Measurements from ENCODE around the gene ZNF428. TPM values are rescaled to one million over a fixed set of nuclear protein-coding genes. Genes with fewer than 3 reads are reported as not detected.
A peak's percentile ranks its signal among the peaks of the same experiment; 100 is the strongest.

Gene ZNF428
- total and polyA plus RNA-seq, 2 of the 4 experiments (the other 2 are of a cell fraction) = 9.9 to 32.3 TPM

DNA sequence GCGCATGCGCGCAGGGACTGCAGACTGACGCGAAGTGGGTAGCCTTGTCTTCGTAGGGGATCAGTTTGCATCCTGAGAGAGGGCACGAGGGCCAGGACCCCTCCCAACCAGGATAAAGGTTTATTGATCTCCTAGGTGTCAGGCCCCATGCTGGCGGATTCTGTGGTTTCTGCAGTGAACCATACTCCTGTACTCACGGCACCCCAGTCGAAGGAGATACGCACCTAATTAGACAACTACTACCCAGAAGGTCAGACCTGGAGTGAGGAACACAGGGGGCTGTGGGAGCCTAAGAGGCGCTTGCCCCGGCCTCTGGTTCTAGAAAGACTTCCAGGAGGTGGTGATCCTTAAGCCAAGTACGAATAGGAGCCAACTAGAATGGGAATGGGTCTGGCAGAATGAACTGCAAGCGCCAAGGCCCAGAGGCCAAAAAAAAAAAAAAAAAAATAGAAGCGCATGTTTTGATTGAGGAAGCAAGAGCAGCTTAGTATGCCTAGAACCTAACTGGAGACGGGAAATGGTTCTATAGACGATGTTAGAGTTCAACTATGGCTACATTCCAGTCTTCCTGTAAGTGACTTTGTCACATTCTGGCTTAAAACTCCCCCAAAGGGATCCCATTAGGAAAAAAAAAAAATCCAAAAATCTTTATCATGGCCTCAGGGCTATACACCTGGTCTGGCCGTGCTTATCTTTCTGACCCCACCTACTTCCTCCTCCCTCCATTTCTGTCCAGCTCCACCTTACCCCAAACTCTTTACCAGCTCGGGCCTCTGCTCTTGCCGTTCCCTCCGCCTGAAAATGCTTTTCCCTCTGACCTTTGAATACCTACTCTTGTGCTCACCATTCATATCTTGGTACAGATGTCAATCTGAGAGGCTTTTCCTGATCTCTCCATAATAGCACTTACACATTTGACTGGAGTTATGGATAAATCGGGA is 902 bp upstream of the ZNF428 start:
- Histone ChIP-seq H3K56ac (ENCODE audit: extremely low read depth, insufficient read depth, low read length) (peak overlapping the region; percentile 29; the same call in 1 of the 2 replicates), H3K9me3 (ENCODE audit: control insufficient read depth, insufficient read depth, low read length) (no peaks in the 10 kb centered on the region), H4K91ac (ENCODE audit: insufficient read depth, low read depth, low read length) (peak overlapping the region; percentile 49; the same call in 1 of the 2 replicates), H3K4me1 (ENCODE audit: control insufficient read depth, insufficient read depth, low read length) (peaks cover 6% of the 10 kb centered on the region), H3K14ac (replicated peaks; ENCODE audit: low read depth, low read length) (peak overlapping the region; percentile 81), H2BK20ac (ENCODE audit: low read depth, low read length) (no peak overlapping the region), H3K9me1 (ENCODE audit: insufficient read depth, low read length) (peaks cover 7% of the 10 kb centered on the region), H2AK9ac (replicated peaks; ENCODE audit: low read depth, low read length, poor library complexity) (peak overlapping the region; percentile 77), H2BK5ac (ENCODE audit: low read depth, low read length, poor library complexity, severe bottlenecking) (peak overlapping the region; percentile 10), H4K20me1 (ENCODE audit: insufficient read depth, low read length) (no peaks in the 10 kb centered on the region), H3K27me3 (ENCODE audit: control insufficient read depth, insufficient read depth, low read length) (no peaks in the 10 kb centered on the region), H4K8ac (ENCODE audit: low read depth in 2 of 2, low read length in 2 of 2) (peak overlapping the region; percentile 99), H3K27ac (ENCODE audit: insufficient read depth, low read length) (peak overlapping the region; percentile 77), H2AFZ (replicated peaks; ENCODE audit: low read length, poor library complexity) (peak overlapping the region; percentile 99), H3K36me3 (ENCODE audit: control insufficient read depth, insufficient read depth, low read length) (no peaks in the 10 kb centered on the region), H3K4ac (ENCODE audit: low read depth, low read length) (peak overlapping the region; percentile 60), H2AK5ac (ENCODE audit: low read depth, low read length) (peak overlapping the region; percentile 18; the same call in 1 of the 2 replicates), H3K9ac (ENCODE audit: low read depth, low read length) (peak overlapping the region; percentile 61), H3K23ac (ENCODE audit: low read depth, low read length) (no peak overlapping the region; the same call in 1 of the 2 replicates), H3K4me2 (ENCODE audit: low read depth, low read length) (peak overlapping the region; percentile 97), H2BK120ac (ENCODE audit: low read depth, low read length) (no peak overlapping the region), H2BK15ac (ENCODE audit: low read depth, low read length) (no peak overlapping the region), H3K18ac (ENCODE audit: low read depth, low read length) (no peak overlapping the region), H3K4me3 (ENCODE audit: insufficient read depth, low read depth, low read length) (peak overlapping the region; percentile 66), H3K79me1 (ENCODE audit: low read depth in 1 of 2, low read length in 2 of 2) (peaks cover 32 to 48% of the 10 kb centered on the region in 2 experiments), H4K5ac (ENCODE audit: low read depth, low read length) (peak overlapping the region; percentile 81)
- no TSS peak for BruUV-seq (replicated peaks)
- DNase-seq (no peak), ATAC-seq (ENCODE audit: low read depth) (no peak)
- dilution Hi-C loops (cut with HindIII; ENCODE audit: low sequenced_read_pairs, unreplicated experiment) = no loop called here
- CTCF ChIA-PET = no interaction called here
- POLR2A ChIA-PET (ENCODE audit: unreplicated experiment) = no interaction called here
- TF ChIP-seq, protein P1, sequence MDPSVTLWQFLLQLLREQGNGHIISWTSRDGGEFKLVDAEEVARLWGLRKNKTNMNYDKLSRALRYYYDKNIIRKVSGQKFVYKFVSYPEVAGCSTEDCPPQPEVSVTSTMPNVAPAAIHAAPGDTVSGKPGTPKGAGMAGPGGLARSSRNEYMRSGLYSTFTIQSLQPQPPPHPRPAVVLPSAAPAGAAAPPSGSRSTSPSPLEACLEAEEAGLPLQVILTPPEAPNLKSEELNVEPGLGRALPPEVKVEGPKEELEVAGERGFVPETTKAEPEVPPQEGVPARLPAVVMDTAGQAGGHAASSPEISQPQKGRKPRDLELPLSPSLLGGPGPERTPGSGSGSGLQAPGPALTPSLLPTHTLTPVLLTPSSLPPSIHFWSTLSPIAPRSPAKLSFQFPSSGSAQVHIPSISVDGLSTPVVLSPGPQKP (IDR thresholded peaks at IDR 0.05; ENCODE audit: borderline replicate concordance, low read depth, low read length) = no peak
- TF ChIP-seq MXI1 (IDR thresholded peaks at IDR 0.05; ENCODE audit: borderline replicate concordance, low read depth, low read length) = no peak
- no peak for TF ChIP-seq MAZ (IDR thresholded peaks at IDR 0.05; ENCODE audit: borderline replicate concordance, low read depth, low read length)
- TF ChIP-seq RAD21 (IDR thresholded peaks at IDR 0.05; ENCODE audit: low read length) = no peak
- no peak for TF ChIP-seq RFX5 (IDR thresholded peaks at IDR 0.05; ENCODE audit: low read depth, low read length)
- no peak for TF ChIP-seq CEBPB (IDR thresholded peaks at IDR 0.05; ENCODE audit: low read depth, low read length)
- TF ChIP-seq NFE2L2 (IDR thresholded peaks at IDR 0.05; ENCODE audit: low read depth, low read length) = no peak
- TF ChIP-seq, protein P2, sequence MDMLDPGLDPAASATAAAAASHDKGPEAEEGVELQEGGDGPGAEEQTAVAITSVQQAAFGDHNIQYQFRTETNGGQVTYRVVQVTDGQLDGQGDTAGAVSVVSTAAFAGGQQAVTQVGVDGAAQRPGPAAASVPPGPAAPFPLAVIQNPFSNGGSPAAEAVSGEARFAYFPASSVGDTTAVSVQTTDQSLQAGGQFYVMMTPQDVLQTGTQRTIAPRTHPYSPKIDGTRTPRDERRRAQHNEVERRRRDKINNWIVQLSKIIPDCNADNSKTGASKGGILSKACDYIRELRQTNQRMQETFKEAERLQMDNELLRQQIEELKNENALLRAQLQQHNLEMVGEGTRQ (IDR thresholded peaks at IDR 0.05; ENCODE audit: low read depth, low read length) = no peak
- TF ChIP-seq FOS (IDR thresholded peaks at IDR 0.05; ENCODE audit: low read depth, low read length) = no peak
- no peak for TF ChIP-seq BHLHE40 (IDR thresholded peaks at IDR 0.05; ENCODE audit: low read depth, low read length)
- TF ChIP-seq CHD1 (IDR thresholded peaks at IDR 0.05; ENCODE audit: low read depth, low read length) = no peak
- no peak for TF ChIP-seq POLR2A (IDR thresholded peaks at IDR 0.05; ENCODE audit: low read depth, low read length)
- TF ChIP-seq SMC3 (IDR thresholded peaks at IDR 0.05; ENCODE audit: low read depth, low read length) = no peak
- TF ChIP-seq MAFK (IDR thresholded peaks at IDR 0.05; ENCODE audit: low read depth, low read length) = no peak
- intact Hi-C loops (cut with micrococcal nuclease) = no loop called here
- WGBS, 2 experiments (ENCODE audit: extremely low coverage in 2 of 2, insufficient read length in 1 of 2) = 16% methylated on average over 7 of the region's 23 CpGs; no CpG with 5 or more reads in 1 of the 2 experiments
- in situ Hi-C loops (cut with MboI; ENCODE audit: low sequenced_read_pairs) = no loop called here

All from IMR-90 (cell line).